ENCODE measurements around the gene CRAMP1.

The CRAMP1 gene

GRCh38 chr16:1597154-1597553, 15.0 kb upstream of the CRAMP1 start:
- DNase-seq, result no peak

GRCh38 chr16:1601031-1601430, 11.1 kb upstream of the CRAMP1 start:
- no peak for DNase-seq

DNA sequence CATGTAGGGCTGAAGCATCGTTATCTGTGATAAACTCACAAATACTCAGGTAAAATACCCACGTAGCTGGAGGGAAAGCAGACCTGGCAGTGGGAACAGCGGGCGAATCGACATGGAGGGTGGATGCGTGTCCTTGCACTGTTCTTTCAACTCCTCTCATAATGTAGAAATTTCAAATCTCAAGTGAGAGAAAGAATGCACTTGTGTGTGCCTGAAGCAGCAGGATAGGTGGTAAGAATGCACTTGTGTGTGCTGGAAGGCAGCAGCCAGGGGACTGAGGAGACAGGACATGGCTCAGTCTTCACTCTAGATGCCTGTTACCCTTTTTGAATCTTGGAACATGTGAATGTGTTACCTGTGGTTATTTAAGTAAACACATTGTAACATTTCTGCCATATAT, 10.7 kb upstream of the CRAMP1 start:
- DNase-seq, result no peak

- no peak for DNase-seq
Observed at GRCh38 chr16:1602285-1602684, 9.9 kb upstream of the CRAMP1 start.

- no peak for DNase-seq
Observed at GRCh38 chr16:1606774-1607173, 5.4 kb upstream of the CRAMP1 start.

DNA sequence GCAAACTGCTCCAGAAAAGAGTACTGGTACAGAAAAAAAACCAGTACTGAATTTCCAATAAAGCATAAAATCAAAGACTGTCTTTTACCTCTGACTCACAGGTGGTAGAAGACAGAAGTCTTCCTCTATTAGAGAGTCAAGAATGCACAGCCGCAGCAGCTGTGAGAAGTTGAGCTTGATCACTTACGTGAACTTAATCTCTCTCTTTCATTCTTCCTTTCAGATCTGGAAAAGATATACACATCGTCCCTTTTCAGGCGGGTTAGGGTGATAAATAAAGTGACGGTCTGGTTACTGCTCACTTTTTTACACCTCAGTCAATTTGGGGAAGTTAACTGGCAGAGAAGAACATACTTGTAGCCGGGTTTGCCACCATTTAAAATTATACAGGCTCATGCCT, 4.2 kb upstream of the CRAMP1 start:
- DNase-seq, result no peak

DNA sequence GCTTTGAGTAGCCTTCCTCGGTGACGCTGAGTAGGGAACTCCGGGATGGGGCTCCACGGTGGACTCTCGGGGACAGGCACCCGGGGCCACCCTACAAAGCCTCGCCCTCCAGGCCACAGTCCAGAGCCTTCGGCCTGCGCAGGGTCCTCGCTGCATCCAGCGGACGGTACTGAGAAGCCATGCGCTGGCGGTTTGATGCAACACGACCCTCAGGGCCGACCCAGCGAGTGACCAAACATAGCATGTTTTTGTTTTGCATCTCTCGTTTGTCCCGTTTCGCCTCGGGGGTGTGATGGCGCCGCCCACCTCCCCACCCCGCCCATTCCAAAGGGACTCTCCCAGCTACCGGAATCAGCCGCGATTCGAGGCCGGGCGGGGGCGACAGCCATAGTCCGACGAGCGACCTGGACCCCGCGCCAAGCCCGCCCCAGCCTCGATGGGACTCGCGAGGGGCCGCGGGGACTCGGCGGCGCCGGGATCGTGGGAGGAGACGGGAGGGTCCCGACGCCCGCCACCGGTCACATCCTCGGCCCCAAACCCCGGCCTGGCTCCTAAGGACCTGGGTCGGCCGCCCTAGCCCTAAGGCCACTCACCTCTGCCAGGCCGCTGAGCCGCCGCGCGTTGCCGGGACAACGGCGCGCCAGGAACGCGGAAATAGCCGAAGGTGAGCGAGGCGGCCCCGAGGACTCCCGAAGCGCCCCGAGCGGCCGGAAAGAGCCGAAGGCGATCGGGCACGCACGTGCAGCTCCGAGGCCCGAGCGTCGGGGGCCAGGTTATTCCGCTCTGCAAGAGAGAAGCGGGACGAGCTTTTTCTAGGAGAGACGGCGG, 1.9 kb upstream of the CRAMP1 start:
- DNase-seq, result peak; percentile 92

DNA sequence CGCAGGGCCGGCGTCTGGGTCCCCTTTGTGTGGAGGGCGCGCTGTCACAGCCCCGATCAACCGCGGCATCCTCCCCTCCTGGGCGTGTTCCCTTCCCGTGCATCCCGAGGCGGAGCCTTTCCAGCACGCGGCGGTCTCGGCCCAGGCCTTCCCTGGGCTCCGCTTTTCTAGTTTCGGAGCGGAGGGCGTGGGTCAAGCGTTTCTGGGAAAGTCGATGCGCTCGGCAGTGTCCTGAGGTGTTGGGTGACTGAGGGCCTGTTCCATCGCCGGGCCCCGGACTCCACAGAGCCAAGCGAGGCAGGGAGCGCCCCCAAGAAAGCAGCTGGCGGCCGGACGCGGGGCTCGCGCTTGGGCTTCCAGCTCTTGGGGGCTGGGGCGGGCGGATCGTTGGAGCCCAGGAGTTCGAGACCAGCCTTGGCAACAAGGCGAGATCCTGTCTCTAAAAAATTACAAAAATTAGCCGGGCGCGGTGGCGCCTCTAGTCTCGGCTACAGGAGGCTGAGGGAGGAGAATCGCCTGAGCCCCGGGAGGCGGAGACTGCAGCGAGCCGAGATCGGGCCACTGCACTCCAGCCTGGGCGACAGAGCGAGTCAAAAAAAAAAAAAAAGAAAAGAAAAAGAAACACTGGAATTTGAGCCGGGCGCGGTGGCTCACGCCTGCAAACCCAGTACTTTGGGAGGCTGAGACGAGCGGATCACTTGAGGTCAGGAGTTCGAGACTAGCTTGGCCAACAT, 1.1 kb upstream of the CRAMP1 start:
- DNase-seq, result peak; percentile 24

DNA sequence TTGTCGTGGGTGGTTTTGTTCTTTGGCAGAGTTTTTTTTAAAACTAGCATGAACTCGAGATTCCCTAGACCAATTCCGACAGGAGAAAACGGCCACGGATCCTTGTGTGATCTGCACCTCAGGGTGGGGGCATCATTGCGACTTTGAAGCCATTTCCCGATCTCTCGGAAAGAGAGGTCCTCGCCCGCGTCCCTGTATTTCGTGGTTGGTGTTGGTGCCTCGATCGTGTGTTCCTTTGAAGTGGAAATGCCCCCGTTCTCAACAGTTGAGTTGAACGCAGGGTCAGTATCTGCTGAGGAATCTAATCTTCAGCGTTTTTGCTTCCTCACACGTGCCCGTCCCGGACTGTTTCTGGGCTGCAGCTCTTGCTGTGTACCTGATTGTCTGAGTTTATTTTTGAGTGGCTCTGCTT, 1.1 kb downstream of the CRAMP1 start:
- peak; percentile 11 for DNase-seq

- DNase-seq, result peak; percentile 13
Observed at GRCh38 chr16:1613728-1614455, 1.7 kb downstream of the CRAMP1 start.

- DNase-seq, result peak; percentile 24
Observed at GRCh38 chr16:1614456-1615102, 2.4 kb downstream of the CRAMP1 start.

- DNase-seq, result no peak
Observed at GRCh38 chr16:1615761-1616160, 3.6 kb downstream of the CRAMP1 start.

- DNase-seq, result no peak
Observed at GRCh38 chr16:1619976-1620375, 7.8 kb downstream of the CRAMP1 start.

GRCh38 chr16:1620391-1620790, 8.2 kb downstream of the CRAMP1 start:
- no peak for DNase-seq

DNA sequence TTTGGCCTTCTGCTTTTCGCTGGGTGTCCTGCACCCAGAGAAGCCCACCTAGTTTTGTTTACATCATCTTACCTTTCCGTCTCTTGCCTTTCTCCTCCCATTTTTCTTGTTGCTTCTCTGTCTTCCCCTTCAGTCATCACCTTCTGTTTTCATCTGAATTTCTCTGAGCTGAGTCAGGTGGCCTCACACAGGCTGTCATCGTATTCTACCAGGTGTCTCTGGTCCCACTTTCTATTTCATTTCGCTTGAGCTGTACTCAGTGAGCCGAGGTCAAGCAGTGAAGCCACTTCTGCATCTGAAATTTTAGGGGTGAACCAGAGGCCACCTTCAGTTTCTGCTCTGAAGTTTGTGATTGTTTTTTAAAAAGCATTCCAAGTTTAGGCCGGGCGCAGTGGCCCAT, 9.7 kb downstream of the CRAMP1 start:
- no peak for DNase-seq

DNA sequence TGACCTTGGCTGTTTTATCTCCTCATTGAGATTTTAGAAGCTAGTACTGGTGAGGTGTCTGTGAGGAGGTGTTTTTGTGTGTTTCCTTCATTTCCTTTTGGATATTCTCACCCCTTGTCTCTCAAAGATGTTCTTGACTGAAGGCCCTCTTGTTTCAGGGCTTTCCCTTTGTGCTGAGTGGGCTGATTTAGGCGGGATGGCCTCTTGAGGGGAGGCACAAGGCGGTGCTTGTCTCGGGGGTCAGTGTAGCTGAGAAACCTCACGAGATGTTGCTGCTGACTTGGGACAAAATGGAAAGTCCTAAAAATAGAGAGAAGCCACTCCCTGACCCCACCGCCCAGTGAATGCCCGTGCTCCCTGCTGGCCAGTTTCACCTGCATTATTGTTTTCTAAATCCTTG, 14.2 kb downstream of the CRAMP1 start:
- no peak for DNase-seq

GRCh38 chr16:1626776-1627175, 14.6 kb downstream of the CRAMP1 start:
- DNase-seq, result no peak

- no peak for DNase-seq
Observed at GRCh38 chr16:1630450-1631213, 18.5 kb downstream of the CRAMP1 start.

- DNase-seq, result no peak
Observed at GRCh38 chr16:1631230-1631629, 19.1 kb downstream of the CRAMP1 start.

DNA sequence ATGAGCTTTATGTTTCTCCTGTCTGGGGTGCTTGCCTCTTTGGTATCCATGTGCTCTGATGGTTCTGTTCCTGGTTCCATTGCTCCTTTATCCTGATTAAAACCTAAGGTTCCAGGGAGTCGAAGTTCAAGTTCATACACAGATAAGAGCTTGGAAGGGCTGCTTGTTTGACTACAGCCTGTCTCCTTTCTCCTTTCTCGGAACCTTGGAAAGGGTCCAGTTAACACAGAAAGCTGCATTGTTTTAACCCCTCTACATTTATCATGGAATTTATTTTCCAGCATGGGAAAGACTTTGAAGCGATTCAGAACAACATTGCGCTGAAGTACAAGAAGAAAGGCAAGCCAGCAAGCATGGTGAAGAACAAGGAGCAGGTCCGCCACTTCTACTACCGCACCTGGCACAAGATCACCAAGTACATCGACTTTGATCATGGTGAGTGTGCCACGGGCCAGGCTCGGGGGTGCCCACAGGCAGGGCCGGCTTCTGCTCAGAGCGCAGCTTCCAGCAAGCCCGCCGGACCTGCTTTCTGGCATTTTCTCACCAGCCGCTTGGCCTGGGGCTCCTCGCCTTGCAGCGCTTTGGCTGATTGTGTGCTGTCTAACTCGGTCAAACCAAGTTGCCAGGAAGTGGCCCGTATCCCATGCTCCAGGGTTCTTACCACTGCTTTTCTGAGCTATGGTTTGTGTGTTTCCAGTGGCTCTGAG, 19.9 kb downstream of the CRAMP1 start:
- DNase-seq, result no peak

GRCh38 chr16:1632638-1632970, 20.4 kb downstream of the CRAMP1 start:
- no peak for DNase-seq

- no peak for DNase-seq
Observed at GRCh38 chr16:1633310-1633709, 21.1 kb downstream of the CRAMP1 start.

Measured in activated naive CD4-positive, alpha-beta T cell treated with Interleukin-2 at 50 U/mL for 16 hours (primary cell).